Body of pancreas (tissue), 4 donors: ENCODE measurements around the gene SOX12.

Experiments used
- CTCF ChIP-seq, 7 experiments: fragments of 450-650 bp in 4 of 7; fragments of 200-600 bp in 3 of 7; sonication (generic) in 3 of 7; IDR thresholded peaks; one replicate each; pipeline ENCODE4 v1.5.1; 2016 to 2019; ENCODE audit warnings: antibody characterized with exemption in 7 of 7
- POLR2A ChIP-seq, 3 donors: fragments of 450-650 bp; IDR thresholded peaks; one replicate each; pipeline ENCODE4 v1.6.1; 2016; ENCODE audit warnings: antibody characterized with exemption in 3 of 3, mild to moderate bottlenecking in 2 of 3

GRCh38 chr20:361561-361960, 36.2 kb downstream of the SOX12 start:
- TF ChIP-seq CTCF (IDR thresholded peaks at IDR 0.05) = no peak
- no peak for TF ChIP-seq POLR2A (IDR thresholded peaks at IDR 0.05)
